VCaP (cell line): ENCODE data around the gene SIDT2.
A peak's percentile ranks its signal among the peaks of the same experiment; 100 is the strongest.

Source experiments
- H3K27ac ChIP-seq: fragments of 450-650 bp; 2 replicates; pipeline ENCODE4 v1.5.1; 2017
- TF ChIP-seq, protein P1 (sequence below): fragments of 450-650 bp; conservative IDR thresholded peaks from 2 replicates; pipeline ENCODE4 v1.5.1; 2017; ENCODE audit warnings: mild to moderate bottlenecking, moderate library complexity

SIDT2 gene

DNA sequence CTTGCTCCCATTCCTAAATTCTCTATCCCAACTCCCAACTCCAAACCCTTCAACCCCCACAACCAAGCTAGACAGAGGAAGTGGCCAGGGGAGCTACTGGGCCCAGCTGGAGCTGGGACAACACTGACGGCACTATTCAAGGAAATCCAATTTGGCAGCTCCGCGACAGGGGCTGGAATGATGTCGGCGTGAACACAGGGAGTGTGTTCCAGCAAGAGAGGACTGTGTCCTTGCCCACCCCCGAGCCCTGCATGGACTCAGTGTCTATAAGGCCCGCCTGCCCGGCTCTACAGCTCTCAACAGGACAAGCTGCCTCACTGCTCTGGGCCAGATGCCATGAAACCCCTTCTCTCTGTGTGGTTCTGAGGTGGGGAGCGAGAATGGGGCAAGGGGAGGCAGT, 42.0 kb downstream of the SIDT2 start:
- TF ChIP-seq, protein P1, sequence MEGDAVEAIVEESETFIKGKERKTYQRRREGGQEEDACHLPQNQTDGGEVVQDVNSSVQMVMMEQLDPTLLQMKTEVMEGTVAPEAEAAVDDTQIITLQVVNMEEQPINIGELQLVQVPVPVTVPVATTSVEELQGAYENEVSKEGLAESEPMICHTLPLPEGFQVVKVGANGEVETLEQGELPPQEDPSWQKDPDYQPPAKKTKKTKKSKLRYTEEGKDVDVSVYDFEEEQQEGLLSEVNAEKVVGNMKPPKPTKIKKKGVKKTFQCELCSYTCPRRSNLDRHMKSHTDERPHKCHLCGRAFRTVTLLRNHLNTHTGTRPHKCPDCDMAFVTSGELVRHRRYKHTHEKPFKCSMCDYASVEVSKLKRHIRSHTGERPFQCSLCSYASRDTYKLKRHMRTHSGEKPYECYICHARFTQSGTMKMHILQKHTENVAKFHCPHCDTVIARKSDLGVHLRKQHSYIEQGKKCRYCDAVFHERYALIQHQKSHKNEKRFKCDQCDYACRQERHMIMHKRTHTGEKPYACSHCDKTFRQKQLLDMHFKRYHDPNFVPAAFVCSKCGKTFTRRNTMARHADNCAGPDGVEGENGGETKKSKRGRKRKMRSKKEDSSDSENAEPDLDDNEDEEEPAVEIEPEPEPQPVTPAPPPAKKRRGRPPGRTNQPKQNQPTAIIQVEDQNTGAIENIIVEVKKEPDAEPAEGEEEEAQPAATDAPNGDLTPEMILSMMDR = no peak

DNA sequence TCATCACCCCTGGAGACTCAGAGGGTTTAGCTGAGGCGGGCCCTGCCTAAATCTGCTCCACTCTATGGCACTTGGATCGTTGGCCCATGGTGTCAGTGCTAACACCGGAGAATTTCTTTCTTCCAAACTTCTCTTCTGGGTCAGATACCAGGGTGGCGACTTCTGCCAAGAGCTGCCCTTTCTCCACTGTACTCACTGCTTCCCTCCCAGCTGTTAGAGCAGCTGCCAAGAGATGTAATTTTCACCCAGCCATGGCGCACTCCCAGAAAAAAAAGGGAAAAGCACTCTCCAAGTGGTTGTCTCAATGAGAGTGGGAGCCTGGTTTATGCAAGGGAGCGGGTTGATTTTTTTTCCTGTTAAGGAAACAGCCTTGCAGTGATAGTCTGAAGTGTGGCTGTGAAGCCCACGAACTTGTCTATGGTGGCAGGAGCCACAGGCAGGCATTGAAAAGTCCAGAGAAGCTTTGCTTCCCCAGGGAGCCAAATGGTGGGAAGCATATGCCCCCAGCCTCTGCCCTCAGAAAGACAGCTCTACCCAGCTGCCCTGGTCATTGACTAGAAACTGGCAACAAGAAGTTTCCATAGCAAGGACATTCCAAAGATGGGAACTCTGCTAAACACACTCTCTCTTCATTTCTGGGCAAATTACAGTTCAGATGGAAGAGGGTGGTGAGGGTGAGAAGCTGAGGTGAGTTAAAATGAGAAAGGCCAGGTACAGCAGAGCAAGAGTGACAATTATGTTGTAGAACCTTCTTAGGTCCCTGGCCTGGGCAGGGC, 42.6 kb downstream of the SIDT2 start:
- TF ChIP-seq, protein P1 = no peak

More for the DNA sequence above, 42.0 kb downstream of the SIDT2 start:
- H3K27ac ChIP-seq = peak overlapping the region; percentile 34; the same call in 1 of the 2 replicates

DNA sequence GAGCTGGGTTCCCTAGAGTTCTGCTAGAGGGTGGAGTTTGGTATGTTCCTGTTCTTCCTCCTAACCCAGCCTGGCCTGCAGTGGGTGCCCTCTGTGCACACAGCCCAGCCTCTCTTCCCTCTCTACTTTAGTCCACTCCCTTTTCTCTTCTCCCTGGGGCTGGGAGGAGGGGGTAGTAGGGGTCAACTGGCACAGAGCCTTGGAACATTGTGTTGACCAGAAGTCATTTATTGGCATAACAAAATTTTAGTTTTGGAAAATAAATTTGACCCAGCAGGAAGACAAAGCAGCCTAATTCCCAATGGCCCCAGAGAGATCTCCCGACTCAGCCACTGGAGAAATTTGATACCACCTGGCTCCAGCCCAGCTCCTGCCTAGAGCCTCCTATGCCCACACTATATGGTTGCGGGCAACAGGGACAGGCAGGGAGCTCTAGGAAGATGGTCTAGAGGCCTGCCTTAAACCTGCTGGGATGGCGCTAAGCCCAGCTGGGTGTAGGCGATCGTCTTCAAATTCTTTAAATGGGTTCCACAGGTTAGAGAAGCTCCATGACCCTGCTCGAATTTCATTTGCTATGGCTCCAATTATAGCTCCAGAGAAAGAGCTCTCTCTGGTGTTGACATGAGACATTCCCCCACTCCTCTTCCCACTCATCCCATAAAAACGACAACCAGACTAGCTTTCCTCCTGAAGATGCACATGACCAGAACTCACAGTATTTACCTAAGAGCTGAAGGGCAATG, 43.4 kb downstream of the SIDT2 start:
- TF ChIP-seq, protein P1 = no peak
- H3K27ac ChIP-seq = peak overlapping the region; percentile 34

More for the DNA sequence above, 42.6 kb downstream of the SIDT2 start:
- peak overlapping the region; percentile 34 for H3K27ac ChIP-seq

DNA sequence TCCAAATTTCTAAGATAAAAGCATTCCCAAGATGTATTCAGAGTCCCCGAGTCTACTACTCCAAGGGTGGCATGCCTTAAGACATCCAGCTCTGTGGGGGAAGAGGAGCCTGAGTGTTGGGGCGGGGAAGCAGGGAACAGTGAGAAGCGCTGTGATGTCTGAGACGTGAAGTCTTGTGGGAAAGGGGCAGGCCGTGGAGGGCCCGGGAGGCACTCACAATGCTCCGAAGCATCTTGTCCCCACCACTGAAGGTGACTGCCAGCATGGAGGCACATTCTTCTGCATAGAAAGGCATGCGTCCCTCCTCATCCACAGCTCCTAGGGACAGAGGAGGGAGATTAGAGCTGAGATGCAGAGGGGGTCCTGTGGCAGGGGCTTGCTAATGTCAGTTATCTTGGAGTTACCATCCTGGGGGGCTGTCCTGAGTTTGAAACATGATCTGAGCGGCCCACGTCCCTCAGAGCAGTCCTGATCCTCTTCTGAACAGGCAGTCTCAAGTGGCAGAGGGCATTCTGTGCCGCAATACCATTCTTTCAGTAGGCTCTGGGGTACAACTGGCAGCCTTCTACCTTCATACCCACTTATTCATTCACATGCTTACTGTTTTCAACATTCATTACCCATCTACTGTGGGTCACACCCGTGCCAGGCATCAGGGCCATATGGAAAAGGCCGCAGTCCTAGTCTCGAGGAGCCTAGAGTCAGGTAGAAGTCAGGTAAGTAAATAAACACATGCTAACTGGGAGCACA, 44.6 kb downstream of the SIDT2 start:
- H3K27ac ChIP-seq = peak overlapping the region; percentile 34
- TF ChIP-seq, protein P1 = no peak

DNA sequence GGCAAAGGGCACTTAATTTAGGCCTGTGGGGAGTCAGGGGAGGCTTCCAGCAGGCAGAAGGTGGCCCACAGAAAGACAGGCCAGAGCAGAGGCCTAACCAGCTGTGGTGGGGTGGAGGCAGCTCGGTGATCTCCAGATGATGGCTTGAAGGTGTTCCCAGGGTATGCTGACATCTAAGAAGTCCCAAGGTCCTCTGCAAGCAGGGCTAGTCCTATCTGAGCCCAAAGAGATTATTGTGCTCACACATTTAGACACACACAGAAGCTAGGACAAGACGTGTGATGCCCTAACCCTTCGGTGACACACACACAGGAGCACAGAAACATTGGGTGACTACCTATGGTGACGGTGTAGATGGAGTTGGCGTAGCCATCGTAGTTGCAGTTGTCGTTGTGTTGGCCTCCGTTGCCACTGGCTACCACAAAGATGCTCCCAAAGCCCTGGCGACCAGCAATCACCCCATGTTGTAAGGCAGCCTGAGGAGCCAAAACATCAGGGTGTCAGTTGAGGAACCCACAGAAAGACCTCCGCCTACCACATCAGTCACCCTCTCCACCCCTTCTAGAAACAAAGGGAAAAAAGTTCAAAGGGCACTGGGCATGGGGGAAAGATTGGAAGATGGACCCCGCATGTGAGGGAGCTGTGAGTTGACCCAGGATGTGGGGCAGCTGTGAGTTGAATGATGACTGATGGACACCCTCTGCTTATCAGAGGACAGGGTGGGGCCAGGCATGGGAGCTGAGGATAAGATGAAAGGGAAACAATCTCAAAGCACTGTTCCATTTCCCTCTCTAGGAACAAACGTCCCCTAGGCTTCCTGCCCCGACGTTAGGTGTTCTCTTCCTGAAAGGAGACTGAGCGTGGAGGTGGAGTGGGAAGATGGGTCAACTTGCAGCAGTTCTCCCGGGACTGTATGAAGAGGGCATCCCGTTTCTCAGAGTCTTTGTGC, 45.5 kb downstream of the SIDT2 start:
- TF ChIP-seq, protein P1 = no peak
- peak overlapping the region; percentile 34; the same call in 1 of the 2 replicates for H3K27ac ChIP-seq

DNA sequence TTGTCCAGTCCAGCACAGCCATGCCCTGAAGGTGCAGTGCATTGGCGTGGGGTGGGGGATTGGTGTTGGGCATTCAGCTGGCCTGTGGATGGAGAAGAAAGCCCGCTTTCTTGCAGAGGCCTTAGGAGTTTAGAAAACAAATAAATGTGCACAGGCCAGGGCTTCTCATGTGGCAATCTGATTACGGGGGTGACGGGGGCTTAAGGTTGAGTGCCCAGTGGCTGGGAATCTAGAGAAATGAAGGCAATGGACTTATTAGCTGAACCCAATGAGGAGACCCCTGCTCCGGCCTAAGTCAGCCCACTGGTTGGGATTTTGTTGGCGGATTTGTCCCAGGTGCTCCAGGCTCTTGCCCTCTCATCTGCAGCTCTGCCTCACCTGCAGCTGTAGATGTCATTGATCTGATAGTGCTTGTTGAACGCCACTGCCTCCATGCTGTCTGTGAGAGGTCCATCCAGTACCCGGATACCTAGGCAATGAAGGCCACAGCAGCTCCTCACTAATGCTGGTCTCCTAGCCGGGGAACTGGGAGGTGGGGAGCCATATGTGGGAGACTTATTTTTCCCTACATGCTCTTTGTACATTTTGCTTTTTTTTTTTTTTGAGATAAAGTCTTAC, 47.1 kb downstream of the SIDT2 start:
- peak overlapping the region; percentile 7; the same call in 1 of the 2 replicates for H3K27ac ChIP-seq
- TF ChIP-seq, protein P1 = no peak
